HL-60 (cell line): ENCODE data around the gene ZNF283.
"Not testable (repeated sequence)": the region's sequence is repeated elsewhere in the genome, so short reads cannot be mapped to it uniquely, and the experiment has no call there.

Experiments
- DNase-seq, 2 experiments: peaks; one replicate each; pipeline ENCODE4 v3.0.0-alpha.2; 2010 to 2020; ENCODE audit warnings: low read depth in 1 of 2, low spot score in 1 of 2
- H3K27ac ChIP-seq: fragments of 250-450 bp; sonication (Bioruptor Pico); replicated peaks from 2 replicates; pipeline ENCODE4 v1.5.1; 2020; ENCODE audit warnings: mild to moderate bottlenecking, moderate library complexity
- H3K27me3 ChIP-seq: fragments of 250-450 bp; sonication (Bioruptor Pico); 2 replicates; pipeline ENCODE4 v1.5.1; 2021; ENCODE audit warnings: mild to moderate bottlenecking, moderate library complexity; ENCODE audit not compliant: insufficient read depth, poor library complexity, severe bottlenecking
- H3K4me3 ChIP-seq: replicated peaks from 2 replicates; pipeline ENCODE4 v1.5.1; 2011; ENCODE audit warnings: mild to moderate bottlenecking, control low read depth, low read length; ENCODE audit not compliant: insufficient read depth
- CTCF ChIP-seq: IDR thresholded peaks from one replicate; pipeline ENCODE4 v1.5.1; 2011; ENCODE audit warnings: low read length, control low read depth, inconsistent platforms; ENCODE audit not compliant: insufficient read depth
- GABPA ChIP-seq: IDR thresholded peaks from 2 replicates; pipeline ENCODE4 v1.6.1; 2012; ENCODE audit warnings: low read depth
- POLR2AphosphoS5 ChIP-seq: IDR thresholded peaks from 2 replicates; pipeline ENCODE4 v1.6.1; 2012; ENCODE audit warnings: low read depth
- REST ChIP-seq: IDR thresholded peaks from 2 replicates; pipeline ENCODE4 v1.6.1; 2012; ENCODE audit warnings: low read depth; ENCODE audit not compliant: insufficient replicate concordance
- SPI1 ChIP-seq: IDR thresholded peaks from 2 replicates; pipeline ENCODE4 v1.6.1; 2012; ENCODE audit warnings: low read depth, mild to moderate bottlenecking, borderline replicate concordance

Gene ZNF283

GRCh38 chr19:43858174-43858573 is 31.1 kb downstream of the ZNF283 start:
- no peaks in the 10 kb centered on the region for H3K27me3 ChIP-seq
- no peak for DNase-seq
- TF ChIP-seq CTCF = no peak
- no peak for TF ChIP-seq SPI1
- TF ChIP-seq REST = no peak
- TF ChIP-seq GABPA = no peak
- TF ChIP-seq POLR2AphosphoS5 = no peak
- H3K27ac ChIP-seq = no peak overlapping the region
- no peak overlapping the region for H3K4me3 ChIP-seq

- H3K4me3 ChIP-seq, DNase-seq: not testable (repeated sequence)
Observed at GRCh38 chr19:43866923-43867322, 39.8 kb downstream of the ZNF283 start.

GRCh38 chr19:43872547-43873336 is 45.6 kb downstream of the ZNF283 start:
- Histone ChIP-seq H3K27me3 (no peaks in the 10 kb centered on the region), H3K27ac (no peak overlapping the region), H3K4me3 (no peak overlapping the region)
- TF ChIP-seq POLR2AphosphoS5 (no peak), REST (no peak), GABPA (no peak), SPI1 (no peak), CTCF (no peak)
- DNase-seq = no peak

More at GRCh38 chr19:43866923-43867322, 39.8 kb downstream of the ZNF283 start:
- H3K27ac ChIP-seq, H3K27me3 ChIP-seq: not testable (repeated sequence)

GRCh38 chr19:43880483-43880882 is 53.4 kb downstream of the ZNF283 start:
- H3K4me3 ChIP-seq = no peak overlapping the region
- TF ChIP-seq REST (no peak), GABPA (no peak), CTCF (no peak), SPI1 (no peak), POLR2AphosphoS5 (no peak)
- H3K27ac ChIP-seq = no peak overlapping the region
- H3K27me3 ChIP-seq = no peaks in the 10 kb centered on the region
- no peak for DNase-seq
